HG03457 (cell line): ENCODE measurements around the gene CROCC.
"Not testable (repeated sequence)": the region's sequence is repeated elsewhere in the genome, so short reads cannot be mapped to it uniquely, and the experiment has no call there.

Source experiments
- ATAC-seq: cut with Tn5 transposase; IDR thresholded peaks from one replicate; pipeline ENCODE4 v1.9.1; 2021; ENCODE audit warnings: moderate number of reproducible peaks; ENCODE audit not compliant: unreplicated experiment

Gene CROCC

GRCh38 chr1:16896316-16897055 lies 25.2 kb upstream of the CROCC start:
- ATAC-seq = not testable (repeated sequence)

GRCh38 chr1:16897653-16898052 lies 24.1 kb upstream of the CROCC start:
- not testable (repeated sequence) for ATAC-seq

GRCh38 chr1:16898298-16898697 lies 23.4 kb upstream of the CROCC start:
- ATAC-seq = not testable (repeated sequence)

GRCh38 chr1:16899020-16899419 lies 22.7 kb upstream of the CROCC start:
- not testable (repeated sequence) for ATAC-seq

- ATAC-seq = no peak
Measured at GRCh38 chr1:16900751-16901150, 21.0 kb upstream of the CROCC start.

GRCh38 chr1:16901371-16901770 lies 20.4 kb upstream of the CROCC start:
- not testable (repeated sequence) for ATAC-seq

GRCh38 chr1:16903054-16903453 lies 18.7 kb upstream of the CROCC start:
- ATAC-seq = no peak

- ATAC-seq = no peak
Measured at GRCh38 chr1:16903458-16903796, 18.3 kb upstream of the CROCC start.

GRCh38 chr1:16904560-16905109 lies 17.1 kb upstream of the CROCC start:
- peak; percentile 60 for ATAC-seq

GRCh38 chr1:16905110-16905867 lies 16.4 kb upstream of the CROCC start:
- ATAC-seq = peak; percentile 66

- no peak for ATAC-seq
Measured at GRCh38 chr1:16905868-16906702, 15.6 kb upstream of the CROCC start.

- no peak for ATAC-seq
Measured at GRCh38 chr1:16906873-16907272, 14.9 kb upstream of the CROCC start.

GRCh38 chr1:16907870-16908758 lies 13.6 kb upstream of the CROCC start:
- no peak for ATAC-seq

- not testable (repeated sequence) for ATAC-seq
Measured at GRCh38 chr1:16911851-16912721, 9.6 kb upstream of the CROCC start.

GRCh38 chr1:16912742-16913141 lies 9.0 kb upstream of the CROCC start:
- not testable (repeated sequence) for ATAC-seq

- no peak for ATAC-seq
Measured at GRCh38 chr1:16913181-16913832, 8.4 kb upstream of the CROCC start.

- peak; percentile 70 for ATAC-seq
Measured at GRCh38 chr1:16913833-16914662, 7.7 kb upstream of the CROCC start.
